GM19324 (cell line): Measurements from ENCODE around the gene MTMR2.
"Not testable (repeated sequence)": the region's sequence is repeated elsewhere in the genome, so short reads cannot be mapped to it uniquely, and the experiment has no call there.

Source experiments
- ATAC-seq: cut with Tn5 transposase; IDR thresholded peaks from one replicate; pipeline ENCODE4 v1.9.1; 2021; ENCODE audit warnings: mild to moderate bottlenecking, moderate library complexity; ENCODE audit not compliant: unreplicated experiment, low FRiP score

Gene MTMR2

DNA sequence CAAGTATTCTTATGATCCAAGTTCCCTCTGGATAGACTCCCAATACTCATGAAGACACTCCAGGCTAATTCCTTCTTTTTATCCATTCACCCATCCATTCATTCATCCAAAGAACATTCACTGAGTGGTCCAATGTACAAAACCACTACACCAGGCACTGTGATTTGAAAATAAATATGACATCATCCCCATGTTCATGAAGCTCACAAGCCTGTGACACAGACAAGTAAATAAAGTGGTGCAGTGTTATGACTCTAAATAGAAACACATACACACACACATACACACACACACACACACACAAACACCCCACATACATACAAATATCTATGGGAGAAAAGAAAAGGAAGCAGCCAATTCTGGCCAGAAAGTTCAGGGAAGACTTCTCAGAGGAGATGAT lies 35.5 kb downstream of the MTMR2 start:
- no peak for ATAC-seq

GRCh38 chr11:95886462-95886861 lies 37.4 kb downstream of the MTMR2 start:
- ATAC-seq, result no peak

- ATAC-seq, result no peak
These were observed 39.1 kb downstream of the MTMR2 start for GRCh38 chr11:95884802-95885201.

DNA sequence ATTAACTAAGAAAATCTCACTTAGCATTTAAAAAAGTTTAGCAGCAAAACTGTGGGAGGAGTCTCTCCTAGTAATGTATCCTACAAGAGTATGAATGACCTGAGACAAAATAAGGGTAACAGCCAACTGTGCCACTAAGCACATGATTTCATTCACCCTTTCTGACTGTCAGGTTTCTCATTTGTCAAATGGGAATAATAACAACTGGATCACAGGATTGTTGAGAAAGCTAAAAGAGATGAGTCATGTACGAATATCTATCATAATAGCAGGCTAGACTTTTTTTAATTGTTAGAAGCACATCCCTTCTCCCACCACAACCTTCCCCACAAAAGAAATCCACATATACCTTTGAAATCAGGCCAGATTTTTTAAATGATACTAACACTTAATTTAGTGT lies 39.5 kb downstream of the MTMR2 start:
- no peak for ATAC-seq

DNA sequence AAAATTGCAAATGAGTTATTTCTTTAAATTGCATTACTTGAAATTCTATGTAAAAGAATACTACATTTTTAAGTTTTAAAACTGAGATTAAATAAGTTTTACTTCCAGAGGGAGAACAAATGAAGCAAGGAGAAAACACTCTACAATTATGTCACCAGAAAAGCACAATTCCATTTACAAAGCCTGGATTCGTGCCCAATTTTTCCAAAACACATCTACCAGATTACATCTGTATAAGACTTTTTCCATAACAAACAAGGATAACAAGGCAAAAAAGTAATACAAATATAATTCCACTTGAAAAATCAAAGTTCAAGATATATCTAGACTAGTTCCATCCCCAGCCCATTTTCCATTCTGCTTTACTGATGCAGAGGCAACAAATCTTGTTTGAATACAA lies 40.5 kb downstream of the MTMR2 start:
- no peak for ATAC-seq

DNA sequence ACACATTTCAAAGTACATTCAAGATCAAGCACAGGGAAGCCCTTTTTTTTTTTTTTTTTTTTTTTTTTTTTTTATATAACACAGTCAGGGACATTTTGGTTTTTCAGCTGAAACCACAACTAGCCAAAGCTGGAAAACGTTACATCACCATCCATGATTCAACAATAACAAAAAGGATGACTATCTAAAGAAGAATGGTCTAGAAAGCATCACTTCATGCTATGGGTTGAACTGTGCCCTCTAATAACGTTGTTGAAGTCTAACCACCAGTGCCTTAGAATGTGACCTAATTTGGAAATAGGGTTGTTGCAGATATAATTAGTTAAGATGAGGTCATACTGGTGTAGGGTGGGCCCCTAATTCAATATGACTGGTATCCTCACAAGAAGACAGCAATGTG lies 46.6 kb downstream of the MTMR2 start:
- no peak for ATAC-seq

- ATAC-seq, result not testable (repeated sequence)
These were observed 53.0 kb downstream of the MTMR2 start for GRCh38 chr11:95870877-95871276.

DNA sequence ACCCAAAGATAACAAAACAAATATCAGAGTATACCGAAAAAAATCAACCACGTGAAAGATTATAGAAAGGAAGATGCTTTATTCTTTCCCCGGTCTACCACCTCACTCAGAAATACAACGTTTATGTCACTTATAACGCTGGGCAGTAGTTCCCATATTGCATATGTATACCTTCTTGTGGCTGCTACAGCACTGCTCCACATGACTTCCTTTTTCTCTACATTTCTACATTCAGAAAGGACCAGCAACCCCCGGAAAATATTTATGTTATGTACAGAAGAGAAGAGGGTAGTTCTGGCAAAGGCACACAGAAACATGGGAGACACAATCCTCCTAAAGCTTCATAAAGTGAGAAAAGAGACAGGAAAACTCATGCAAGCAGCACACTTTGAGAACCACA lies 56.8 kb downstream of the MTMR2 start:
- no peak for ATAC-seq

- ATAC-seq, result no peak
These were observed 60.3 kb downstream of the MTMR2 start for GRCh38 chr11:95863486-95864140.

DNA sequence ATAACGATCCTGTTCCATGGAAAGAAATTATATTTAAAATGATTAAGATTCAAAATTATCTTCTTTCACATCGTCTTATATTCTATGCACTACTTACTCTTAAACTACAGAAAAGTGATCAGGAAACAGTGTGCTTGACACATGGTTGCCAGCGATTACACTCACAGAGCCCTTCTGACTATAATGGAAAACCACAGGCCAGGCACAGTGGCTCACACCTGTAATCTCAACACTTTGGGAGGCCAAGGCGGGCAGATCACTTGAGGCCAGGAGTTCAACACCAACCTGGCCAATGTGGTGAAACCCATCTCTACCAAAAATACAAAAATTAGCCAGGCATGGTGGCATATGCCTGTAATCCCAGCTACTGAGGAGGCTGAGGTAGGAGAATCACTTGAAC lies 63.9 kb downstream of the MTMR2 start:
- ATAC-seq, result not testable (repeated sequence)

DNA sequence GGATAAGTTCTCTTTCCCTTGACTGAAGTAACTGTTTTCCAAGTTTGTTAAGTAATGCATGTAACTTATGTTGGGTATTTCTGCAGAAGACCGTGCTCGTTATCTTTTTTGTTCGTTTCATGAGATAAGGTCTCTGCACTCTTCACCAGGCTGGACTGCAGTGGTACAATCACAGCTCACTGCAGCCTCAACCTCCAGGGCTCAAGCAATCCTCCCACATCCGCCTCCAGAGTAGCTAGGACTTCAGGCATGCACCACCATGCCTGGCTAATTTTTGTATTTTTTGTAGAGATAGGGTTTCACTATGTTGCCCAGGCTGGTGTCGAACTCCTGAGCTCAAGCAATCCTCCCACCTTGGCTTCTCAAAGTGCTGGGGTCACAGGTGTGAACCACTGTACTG lies 69.5 kb downstream of the MTMR2 start:
- not testable (repeated sequence) for ATAC-seq

GRCh38 chr11:95853862-95854261 lies 70.0 kb downstream of the MTMR2 start:
- ATAC-seq, result no peak

DNA sequence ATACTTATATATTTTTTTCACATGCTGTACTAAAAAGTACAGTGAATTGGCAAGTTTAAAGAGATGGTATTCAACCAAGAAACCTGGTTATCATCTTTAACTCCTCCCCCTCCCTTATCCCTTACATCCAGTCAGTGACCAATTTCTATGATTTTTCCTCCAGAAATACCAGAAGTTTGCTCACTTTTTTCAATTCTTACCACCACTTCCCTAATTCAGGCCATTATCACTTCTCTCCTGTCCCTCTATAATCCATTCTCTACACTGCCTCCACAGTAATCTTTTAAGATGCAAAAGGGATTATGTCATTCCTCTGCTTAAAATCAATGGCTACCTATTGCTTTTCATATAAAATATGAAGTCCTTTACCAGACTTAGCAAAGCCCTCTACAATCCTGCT lies 70.8 kb downstream of the MTMR2 start:
- no peak for ATAC-seq

DNA sequence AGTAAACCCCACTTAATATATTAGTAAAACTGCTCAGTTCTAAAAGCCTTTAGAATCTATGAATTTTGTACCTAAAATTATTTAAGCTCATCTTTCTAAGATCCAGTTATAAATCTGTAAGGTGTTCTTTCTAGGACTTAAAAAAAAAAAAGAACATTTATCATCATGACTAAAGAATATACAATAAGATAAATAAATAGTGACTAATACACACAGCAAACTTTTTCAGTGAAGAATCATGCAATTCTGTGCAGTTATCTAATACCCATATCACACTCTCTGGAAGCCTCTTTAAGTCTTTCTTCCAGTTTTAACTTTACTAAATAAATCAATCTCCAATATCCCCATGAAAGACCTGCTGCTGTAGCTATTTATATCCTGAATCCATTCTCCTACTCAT lies 73.8 kb downstream of the MTMR2 start:
- no peak for ATAC-seq

GRCh38 chr11:95849087-95849825 lies 74.7 kb downstream of the MTMR2 start:
- no peak for ATAC-seq

DNA sequence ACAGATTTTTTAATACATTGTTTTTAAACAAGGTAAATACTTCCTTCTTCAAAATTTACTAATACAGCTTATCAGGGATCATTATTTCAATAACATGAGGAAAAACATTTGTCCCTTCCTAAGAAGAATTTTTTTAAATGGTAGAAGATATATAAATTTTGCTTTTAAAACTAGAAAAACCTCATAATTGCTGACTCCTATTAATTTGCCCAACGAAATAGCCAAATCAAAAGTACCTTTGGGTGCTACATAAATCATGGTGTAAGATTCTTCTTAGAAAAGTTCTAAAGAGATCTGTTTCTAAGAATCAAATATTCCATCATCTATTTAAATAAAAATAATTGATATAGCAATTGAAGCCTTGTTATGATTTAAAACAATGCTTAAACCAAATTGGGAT lies 78.7 kb downstream of the MTMR2 start:
- no peak for ATAC-seq

DNA sequence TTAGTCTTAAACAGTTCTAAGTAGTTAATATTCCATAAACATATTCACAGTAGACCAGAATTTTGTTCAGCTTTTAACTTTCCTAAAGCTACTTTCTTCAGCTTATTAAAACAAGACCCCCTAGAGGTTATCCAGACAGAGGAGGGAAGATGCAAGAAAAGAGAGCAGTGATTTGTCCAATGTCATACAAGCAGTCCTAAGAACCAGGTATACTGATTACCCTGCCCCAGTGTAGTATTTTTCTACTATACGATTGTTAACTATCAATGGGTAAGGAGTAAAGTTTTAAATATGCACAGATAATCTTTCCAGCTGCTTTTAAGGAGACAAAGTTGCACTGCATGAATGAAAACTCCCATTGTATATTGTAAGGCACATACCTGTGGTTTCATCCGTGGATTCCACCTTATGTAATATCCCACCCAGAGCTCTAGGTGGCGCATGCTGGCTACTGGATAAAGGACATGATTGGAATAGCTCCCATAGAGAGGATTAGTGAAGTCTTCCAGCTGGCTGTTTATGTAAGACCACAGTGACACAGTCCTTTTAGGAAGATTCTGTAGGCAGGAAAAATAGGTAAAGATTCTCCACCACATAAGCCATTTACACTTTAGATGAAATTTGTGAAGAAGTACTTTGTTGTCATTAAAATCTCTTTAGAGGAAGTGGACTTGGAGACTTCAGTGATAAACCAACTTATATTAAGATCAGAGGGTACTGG lies 88.0 kb downstream of the MTMR2 start:
- no peak for ATAC-seq

- no peak for ATAC-seq
These were observed 88.6 kb downstream of the MTMR2 start for GRCh38 chr11:95835351-95835750.

GRCh38 chr11:95833378-95833777 lies 90.5 kb downstream of the MTMR2 start:
- no peak for ATAC-seq

- no peak for ATAC-seq
These were observed 91.1 kb downstream of the MTMR2 start for GRCh38 chr11:95832763-95833162.

DNA sequence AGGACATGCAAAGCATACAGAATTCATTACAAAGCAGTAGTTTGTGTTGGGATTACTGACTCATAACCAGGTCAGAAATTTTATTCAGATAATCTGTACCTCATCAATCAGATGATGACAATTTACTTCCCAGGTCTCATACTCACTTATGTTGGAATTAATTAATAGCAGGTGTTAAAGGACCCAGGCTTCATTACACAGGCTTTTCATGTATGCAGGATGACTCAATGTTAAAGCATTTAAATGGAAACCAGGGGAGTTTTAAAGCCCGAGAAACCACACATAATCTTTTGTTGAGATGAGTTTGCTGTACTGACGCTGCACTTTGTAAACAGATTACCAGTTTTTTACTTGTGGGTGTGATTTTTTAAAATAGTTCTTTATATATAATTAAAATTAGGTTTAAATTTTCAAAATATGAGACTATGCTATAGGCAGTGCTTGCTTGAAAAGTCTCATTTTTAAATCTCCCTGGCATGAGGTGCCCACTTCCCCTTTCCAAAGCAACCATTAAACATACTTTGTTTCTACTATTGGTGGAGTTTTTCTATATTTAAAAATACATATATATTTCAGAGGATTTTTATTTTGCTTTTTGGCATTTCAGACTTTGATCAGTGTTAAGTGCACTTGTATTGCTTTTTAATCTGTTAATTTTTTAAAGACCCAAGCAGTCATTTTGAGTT lies 92.6 kb downstream of the MTMR2 start:
- ATAC-seq, result no peak
